Left kidney (tissue), 8 donors: Measurements from ENCODE around the gene CYP3A4. TPM values are rescaled to one million over a fixed set of nuclear protein-coding genes. Genes with fewer than 3 reads are reported as not detected.
"Not testable (repeated sequence)": the region's sequence is repeated elsewhere in the genome, so short reads cannot be mapped to it uniquely, and the experiment has no call there.

Source experiments
- DNase-seq: peaks from one replicate; pipeline ENCODE4 v3.0.0-alpha.2; 2013
- long read RNA-seq, 8 donors: transcript quantifications; one replicate each; lab custom pipeline, GENCODE V29; 2026
- polyA plus RNA-seq: library from polyadenylated mRNA; unstranded; fragments of 120-200 nt; gene quantifications from one replicate; pipeline ENCODE4 v1.2.1, GENCODE V29; 2013; ENCODE audit not compliant: insufficient read length

Gene CYP3A4
- 0.42 TPM for polyA plus RNA-seq
- long read RNA-seq, donor 1, result 0 reads
- long read RNA-seq, donor 2, result 0 reads
- long read RNA-seq, donor 3, result 0 reads
- long read RNA-seq, donor 4, result 0 reads
- long read RNA-seq, donor 5, result 0 reads
- long read RNA-seq, donor 6, result 0 reads
- long read RNA-seq, donor 7, result 0 reads
- long read RNA-seq, donor 8, result 0 reads

DNA sequence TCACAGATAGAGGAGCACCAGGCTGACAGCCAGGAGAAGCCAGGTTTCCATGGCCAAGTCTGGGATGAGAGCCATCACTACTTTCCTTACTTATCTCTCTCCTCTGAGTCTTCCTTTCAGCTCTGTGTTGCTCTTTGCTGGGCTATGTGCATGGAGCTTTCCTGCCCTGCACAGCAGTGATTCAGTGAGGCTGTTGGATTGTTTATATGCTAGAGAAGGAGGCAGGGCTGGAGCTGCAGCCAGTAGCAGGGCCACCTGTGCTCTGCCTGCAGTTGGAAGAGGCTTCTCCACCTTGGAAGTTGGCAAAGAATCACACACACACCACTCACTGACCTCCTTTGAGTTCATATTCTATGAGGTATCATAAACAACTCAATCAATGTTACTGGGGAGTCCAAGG, at the start of gene CYP3A4:
CYP3A4 (minus strand) TSS at position 178 of the 400 bp plus-strand sequence; CDS start at position 75, 103 bp downstream.
- DNase-seq, result no peak

DNA sequence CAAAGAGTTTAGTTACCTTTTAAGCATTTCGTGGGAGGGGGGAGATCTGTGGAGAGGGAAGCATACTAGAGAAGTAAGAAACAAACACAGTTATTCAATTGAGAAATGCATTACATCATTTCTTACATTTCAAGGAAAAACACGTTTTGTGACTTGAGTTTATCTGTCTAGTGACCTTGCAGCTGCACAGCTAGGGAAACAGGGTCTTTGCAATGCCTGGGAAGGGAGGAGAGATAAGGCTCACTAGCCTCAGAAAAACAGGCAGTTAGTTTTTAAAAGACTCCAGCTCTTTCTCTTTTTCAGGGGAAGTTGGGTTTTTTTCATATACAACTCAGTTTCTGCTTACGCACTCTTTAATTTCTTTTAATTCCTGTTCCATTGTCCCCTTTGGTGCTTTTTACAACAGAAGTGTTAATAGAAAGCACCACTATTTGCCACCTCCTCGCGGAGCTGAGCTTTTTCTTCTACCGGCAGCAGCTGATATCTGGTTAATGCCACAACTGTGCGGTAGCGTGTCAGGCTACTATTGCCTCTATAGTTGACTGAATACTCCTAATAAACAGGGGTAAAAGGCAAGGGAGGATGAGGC, 49.4 kb upstream of the CYP3A4 start:
- no peak for DNase-seq

DNA sequence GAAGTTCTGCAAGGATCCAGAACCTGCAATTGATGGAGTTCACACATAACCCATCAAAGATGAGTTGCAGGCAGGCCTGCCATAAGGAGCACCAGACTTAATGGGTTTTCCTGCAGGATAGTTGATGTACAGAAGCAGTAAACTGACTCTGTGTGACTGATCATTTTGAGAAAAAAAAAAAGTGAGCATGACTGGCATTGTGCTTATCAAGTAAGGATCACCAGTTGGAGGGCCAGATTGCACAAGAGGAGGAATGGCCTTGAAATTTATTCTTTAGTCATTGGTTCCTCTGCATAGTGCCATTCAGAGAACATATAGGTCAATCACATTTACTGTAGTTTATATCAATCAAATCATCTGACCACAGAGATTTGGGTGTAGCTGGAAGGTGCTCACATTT, 47.6 kb upstream of the CYP3A4 start:
- DNase-seq, result no peak

DNA sequence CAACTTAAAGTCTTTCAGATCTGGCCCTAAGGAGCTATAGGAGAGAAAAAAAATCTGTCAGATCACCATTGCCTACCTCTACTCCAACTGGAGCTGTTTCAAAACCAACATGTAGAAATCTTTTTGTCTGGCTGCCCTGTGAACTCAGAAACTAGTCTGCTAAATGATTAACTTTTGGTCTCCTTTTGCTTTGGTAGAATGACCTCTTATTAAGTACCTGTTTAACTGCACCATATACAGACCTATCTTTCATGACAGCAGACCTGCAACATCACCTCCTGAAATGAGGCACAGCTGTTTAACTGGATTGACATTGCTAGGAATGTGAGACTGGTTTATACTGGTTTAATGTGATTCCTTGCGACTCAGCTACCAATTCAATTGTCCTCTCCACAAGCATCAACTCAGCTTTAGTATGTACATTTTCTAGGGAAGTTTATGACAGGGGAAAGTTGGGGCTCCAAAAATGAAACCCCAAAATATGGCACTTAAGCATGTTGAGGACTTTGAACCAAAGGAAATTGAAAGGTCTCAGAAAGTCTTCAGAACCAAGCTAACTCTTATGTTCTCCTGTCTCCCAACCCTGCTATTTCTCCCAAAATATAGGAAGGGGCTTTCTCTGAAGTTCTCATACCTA, 45.7 kb upstream of the CYP3A4 start:
- peak; percentile 15 for DNase-seq

DNA sequence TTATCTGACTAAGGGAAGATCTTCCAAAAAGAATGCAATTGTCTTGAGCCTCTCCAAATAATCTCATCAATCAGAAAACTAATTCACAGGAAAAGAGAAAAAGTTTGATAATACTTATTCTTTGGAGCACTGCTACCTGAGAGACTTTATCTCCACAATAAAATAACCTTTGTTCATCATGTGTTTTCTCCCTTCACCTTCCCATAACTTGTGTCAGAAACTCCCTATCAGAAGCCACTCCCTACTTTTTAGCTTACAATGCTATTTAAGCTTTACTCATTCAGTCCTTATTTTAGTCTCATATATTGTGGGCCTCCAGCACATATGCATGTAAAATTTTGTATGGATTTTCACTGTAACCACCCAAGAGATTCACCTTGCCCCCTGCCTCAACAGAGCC, 44.8 kb upstream of the CYP3A4 start:
- no peak for DNase-seq

DNA sequence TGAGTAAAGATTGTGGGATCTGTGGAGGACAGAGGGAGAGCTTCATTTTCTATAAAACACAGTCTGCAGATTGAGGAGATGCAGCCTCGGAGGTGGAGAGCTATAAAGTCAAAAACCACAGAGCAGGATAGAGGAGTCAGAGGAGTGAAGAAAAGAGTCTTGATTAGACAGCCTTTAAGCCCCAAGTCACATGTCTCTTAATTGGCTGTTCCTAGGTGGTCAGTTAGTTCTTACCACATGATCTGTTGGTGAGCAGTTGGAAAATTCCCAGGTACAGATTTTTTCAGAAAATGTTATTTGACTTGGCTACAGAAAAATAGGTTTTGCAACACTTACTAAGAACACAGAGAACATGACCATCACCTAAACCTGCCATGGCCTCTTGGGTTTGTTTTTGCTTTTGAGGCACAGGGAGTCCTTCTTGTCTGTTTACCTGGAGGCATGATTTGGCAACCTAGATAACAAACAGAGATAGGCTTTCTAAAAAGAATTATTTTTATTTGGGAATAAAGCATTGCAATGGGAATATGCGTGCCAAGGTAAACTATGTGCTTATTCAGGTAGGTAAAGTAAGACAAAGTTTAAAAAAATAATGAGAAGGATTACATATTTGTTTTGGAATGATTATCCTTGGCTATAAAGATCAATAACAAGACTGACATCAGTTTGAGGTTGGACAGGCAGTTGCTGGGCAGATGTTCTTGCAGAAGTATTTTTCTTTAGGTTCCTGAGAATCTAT, 43.2 kb upstream of the CYP3A4 start:
- no peak for DNase-seq

DNA sequence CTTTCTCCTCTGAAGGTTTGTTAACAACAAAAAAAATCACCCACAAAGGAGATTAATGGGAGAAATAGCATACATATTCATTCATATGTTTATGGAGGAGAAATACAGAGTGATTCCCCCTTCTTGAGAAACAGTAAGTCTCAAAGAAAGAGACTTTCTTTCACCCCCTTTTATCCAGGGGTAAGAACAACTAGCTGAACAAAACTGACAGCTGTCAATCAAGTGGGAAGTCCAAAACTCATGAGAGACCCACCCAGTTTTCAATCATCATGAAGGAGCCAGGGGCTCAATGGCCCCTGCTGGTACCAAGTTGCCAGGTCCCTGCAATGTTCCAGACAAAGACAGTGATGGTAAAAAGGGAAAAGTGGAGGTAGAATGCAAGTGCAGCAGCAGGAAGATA, 41.9 kb upstream of the CYP3A4 start:
- DNase-seq, result no peak

DNA sequence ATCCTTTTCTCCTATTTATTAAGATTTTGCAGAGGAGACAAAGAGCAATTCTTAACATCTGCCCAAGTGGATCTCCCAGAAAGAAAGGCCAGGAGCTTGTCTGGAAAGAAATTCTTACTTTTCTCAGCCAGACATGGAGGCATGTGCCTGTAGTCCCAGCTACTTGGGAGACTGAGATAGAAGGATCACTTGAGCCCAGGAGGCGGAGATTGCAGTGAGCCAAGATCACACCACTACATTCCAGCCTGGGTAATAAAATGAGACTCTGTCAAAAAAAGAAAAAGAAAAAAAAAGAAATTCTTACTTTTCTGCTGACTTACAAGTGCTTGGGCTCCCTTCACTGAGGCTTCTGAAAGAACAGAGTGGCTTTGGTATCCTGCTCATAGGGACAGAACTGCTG, 41.5 kb upstream of the CYP3A4 start:
- DNase-seq, result no peak

DNA sequence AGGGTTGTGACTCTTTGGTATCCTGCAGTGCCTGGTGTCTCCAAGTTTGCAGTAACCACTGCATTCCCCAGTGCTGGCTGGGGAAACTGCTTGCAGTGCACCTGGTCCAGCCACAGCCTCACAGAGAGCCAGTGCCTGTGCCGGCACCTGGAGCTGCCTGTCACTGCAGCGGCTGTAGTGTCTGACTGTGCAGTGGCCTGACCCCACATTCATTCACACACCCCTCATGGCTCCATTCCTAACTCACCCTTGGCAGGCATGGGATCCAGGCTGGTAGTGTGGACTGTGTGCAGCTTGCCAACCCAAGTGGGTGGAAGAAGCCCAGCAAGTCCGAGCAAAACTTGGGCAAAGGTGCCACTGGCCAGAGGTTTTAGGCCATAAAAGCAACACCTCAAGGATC, 40.1 kb upstream of the CYP3A4 start:
- no peak for DNase-seq

DNA sequence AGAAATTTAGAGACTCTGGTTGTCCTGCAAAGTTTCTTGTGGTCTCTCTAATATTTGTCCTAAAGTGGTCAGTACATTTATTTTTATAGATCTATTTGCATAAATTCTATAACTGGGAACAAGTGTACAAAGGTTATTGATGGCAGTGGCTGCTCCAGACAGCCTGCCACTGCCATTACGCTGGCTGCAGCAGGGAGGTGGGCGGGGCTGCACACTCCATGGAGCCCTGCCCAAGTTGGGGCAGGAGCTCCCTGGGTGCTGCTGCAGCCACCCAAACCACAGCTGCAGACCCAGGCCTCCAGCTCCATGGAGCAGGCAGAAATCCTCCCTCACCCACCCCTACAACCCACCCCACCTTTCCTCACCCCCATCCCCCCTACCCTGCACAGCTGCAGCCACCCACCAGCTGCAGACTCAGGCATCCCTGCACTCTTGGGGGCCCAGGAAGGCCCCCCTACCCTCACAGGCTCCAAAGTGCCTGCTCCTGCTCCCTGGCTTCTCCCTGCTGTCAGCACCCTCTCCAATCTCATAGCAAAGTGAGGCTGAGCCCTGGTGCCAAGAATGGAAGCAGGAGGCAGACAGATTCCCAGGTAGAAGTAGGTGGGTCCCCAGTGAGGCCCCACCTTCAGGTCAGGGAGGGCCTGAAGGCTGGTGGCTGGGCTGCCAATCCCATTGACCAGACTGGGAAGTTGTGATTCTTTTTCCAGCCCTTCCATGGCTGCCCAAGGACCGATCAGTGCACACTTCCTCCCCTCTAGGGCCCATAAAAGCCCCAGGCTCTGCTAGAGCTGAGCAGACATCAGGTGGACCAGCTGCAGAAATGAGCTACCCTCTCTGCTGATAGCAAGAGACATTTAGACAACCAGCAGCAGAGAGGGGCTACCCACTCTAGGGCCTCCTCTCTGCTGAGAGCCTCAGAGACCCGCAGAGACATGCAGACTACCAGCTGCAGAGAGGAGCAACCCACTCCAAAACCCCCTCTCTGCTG, 39.0 kb upstream of the CYP3A4 start:
- no peak for DNase-seq

DNA sequence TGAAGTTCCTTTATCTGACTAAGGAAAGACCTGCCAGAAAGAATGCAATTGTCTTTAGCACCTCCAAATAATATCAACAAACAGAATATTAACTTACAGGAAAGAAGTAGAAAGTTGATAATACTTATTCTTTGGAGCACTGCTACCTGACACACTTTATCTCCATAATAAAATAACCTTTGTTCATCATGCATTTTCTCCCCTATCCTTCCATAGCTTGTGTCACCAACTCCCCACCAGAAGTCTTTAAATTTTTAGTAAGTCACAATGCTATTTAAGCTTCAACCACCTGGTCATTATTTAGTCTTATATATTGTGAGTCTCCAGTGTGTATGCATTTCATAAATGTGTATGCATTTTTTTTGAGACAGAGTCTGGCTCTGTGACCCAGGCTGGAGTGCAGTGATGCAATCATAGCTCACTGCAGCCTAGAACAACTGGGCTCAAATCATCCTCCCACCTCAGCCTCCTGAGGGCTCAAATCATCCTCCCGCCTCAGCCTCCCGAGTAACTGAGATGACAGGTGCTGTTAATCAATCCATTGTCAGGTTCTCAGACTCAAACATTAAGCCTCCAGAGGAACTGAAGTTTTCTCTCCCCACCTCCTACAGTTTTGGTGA, 36.5 kb upstream of the CYP3A4 start:
- no peak for DNase-seq

DNA sequence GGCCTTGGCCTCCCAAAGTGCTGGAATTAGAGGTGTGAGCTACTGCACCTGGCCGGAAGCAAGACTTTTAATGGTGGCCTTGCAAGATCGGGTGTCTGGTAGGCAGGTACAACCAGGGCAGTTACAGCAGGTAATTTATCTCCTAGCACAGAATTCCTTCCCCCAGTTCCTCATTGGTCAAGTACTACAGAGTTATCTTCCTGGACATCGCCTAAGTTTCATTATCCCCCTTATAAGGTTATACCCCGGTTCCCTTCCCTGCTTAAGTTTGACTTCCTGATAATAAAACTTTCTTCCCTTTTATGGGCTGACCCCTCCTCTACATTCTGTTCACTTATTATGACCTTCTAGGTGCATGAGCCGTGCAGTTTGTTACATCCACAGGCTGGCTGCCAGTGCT, 24.8 kb upstream of the CYP3A4 start:
- DNase-seq, result no peak

DNA sequence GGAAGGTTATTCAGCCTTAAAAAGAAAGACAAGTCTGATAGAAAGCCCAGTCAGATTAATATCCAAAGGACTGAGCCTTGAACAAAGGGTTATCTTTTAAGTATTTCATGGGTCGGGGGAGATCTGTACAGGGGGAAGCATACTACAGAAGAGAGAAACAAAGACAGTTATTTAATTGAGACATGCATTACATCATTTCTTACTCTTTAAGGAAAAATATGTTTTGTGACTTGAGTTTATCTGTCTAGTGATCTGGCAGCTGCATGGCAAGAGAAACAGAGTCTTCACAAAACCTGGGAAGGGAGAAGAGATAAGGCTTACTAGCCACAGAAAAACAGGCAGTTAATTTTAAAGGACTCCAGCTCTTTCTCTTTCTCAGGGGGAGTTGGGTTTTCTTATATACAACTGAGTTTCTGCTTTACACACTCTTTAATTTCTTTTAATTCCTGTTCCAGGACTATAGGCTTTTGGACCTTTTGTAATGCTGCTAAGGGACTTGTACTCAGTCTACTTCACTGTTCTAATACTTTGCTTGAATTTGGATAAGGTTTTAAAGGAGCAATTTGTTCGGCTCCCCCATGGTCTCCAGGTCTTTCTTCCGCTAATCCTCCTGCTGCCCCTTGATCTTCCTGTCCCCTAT, 23.0 kb upstream of the CYP3A4 start:
- DNase-seq, result no peak

DNA sequence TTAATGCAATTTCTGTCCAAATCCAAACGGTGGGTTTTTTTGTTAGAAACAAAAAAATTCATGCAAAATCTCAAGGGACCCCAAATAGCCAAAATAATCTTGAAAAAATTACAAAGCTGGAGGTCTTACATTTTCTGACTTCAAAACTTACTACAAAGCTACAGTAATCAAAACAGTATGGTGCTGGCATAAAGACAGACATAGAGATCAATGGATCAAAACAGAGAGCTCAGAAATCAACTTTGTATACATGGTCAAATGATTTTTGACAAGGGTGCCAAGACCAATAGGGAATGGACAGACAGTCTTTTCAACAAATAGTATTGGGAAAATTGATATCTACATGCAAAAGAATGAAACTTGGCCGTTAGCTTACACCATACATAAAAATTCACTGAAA, 21.7 kb upstream of the CYP3A4 start:
- no peak for DNase-seq

DNA sequence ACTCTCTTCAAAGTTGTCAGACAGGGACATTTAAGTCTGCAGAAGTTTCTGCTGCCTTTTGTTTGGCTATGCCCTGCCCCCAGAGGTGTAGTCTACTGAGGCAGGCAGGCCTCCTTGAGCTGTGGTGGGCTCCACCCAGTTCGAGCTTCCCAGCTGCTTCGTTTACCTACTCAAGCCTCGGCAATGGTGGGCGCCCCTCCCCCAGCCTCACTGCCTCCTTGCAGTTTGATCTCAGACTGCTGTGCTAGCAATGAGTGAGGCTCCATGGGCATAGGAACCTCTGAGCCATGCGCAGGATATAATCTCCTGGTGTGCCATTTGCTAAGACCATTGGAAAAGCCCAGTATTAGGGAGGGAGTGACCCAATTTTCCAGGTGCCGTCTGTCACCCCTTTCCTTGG, 19.1 kb upstream of the CYP3A4 start:
- DNase-seq, result not testable (repeated sequence)

DNA sequence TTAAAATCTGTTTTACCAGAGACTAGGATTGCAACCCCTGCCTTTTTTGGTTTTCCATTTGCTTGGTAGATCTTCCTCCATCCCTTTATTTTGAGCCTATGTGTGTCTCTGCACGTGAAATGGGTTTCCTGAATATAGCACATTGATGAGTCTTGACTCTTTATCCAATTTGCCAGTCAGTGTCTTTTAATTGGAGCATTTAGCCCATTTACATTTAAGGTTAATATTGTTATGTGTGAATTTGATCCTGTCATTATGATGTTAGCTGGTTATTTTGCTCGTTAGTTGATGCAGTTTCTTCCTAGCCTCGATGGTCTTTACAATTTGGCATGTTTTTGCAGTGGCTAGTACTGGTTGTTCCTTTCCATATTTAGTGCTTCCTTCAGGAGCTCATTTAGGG, 17.4 kb upstream of the CYP3A4 start:
- DNase-seq, result not testable (repeated sequence)

DNA sequence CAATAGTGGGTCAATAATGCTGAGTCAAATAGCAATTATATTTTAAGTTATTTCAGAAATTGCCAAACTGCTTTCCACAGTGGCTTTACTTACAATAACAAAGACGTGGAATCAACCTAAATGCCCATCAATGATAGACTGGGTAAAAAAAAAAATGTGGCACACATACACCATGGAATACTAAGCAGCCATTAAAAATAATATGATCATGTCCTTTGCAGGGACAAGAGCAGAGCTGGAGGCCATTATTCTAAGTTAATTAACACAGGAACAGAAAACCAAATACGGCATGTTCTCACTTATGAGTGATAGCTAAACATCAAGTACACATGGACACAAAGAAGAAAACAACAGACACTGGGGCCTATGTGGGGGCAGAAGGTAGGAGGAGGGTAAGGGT, 15.0 kb upstream of the CYP3A4 start:
- DNase-seq, result no peak

DNA sequence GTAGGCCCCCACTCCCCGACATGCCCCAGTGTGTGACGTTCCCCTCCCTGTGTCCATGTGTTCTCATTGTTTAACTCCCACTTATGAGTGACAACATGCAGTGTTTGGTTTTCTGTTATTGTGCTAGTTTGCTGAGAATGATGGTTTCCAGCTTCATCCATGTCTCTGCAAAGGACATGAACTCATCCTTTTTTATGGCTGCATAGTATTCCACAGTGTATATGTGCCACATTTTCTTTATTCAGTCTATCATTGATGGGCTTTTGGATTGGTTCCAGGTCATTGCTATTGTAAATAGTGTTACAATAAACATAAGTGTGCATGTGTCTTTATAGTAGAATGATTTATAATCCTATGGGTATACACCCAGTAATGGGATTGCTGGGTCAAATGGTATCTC, 11.9 kb upstream of the CYP3A4 start:
- DNase-seq, result not testable (repeated sequence)

DNA sequence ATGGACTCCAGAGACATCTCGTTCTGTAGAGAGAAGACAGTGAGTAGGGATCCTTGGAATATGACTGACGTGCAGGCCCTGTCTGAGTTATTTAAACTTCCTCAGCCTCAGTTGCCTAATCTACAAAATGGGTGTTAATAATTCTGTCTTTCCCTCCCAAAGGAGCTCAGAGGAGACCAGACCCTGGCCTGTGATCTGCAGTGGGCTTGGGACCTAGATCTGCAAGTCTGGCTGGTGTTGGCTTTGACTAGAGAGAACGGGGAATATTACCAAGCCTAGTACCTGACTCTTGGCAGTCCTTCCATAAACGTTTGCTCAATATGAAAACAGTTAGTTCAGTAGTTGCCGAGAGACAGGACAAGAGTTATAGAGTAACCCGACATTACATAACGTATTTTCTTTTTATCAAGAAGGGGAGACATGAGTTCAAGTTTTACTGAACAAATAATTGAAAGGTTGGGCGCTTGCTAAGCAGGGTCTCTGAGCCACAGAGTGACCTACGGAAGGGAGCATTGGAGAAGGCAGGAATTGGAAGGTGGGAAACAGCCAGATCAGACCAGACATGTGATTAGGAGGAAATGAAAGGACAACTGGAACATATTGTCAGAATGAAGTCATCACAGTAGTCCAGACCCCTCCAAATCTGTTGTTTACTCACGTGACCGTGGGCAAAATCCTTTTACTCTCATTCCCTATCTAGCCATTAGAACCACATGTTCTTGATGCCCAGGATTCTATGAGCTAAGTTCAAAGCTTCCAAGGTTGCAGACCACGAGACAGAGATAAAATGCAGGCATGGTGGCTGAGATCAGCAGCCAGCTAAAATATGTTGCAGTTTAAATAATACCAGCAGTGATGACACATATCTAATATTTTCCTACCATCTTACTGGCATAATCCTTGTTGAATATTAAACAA, 10.9 kb upstream of the CYP3A4 start:
- no peak for DNase-seq

DNA sequence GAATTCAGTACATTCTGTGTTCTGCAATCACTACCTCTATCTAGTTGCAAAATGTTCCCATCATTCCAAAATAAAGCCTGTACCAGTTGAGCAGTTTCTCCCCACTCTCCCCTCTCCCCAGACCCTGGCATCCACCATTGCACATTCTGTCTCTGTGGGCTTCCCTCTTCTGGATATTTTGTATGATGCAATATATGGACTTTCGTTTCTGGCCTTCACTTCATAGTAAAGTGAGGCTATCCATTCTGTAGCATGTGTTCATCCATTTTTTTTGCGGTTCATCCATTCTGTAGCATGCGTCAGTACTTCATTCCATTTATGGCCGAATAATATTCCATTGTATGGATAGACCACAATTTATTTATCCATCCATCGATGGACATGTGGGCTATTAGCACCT, 9.5 kb upstream of the CYP3A4 start:
- DNase-seq, result no peak
